Measurements from ENCODE around the gene ATP9A.

DNA sequence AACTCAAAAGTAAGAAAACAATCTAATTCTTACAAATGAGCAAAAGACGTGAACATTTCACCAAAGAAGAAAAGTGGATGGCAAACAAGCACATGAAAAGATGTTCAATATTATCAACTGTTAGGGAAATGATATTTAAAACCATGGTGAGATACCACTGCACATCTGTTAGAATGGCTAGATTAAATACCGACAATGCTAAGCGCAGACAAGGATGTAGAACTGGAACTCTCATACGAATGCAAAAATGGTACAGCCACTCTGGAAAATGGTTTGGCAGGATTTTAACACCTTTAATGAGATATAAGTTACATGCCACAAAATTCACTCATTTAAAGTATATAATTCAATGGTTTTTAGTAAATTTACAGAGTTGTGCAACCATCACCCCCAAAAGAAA is 181.0 kb downstream of the ATP9A start:
- TF ChIP-seq, protein P1, sequence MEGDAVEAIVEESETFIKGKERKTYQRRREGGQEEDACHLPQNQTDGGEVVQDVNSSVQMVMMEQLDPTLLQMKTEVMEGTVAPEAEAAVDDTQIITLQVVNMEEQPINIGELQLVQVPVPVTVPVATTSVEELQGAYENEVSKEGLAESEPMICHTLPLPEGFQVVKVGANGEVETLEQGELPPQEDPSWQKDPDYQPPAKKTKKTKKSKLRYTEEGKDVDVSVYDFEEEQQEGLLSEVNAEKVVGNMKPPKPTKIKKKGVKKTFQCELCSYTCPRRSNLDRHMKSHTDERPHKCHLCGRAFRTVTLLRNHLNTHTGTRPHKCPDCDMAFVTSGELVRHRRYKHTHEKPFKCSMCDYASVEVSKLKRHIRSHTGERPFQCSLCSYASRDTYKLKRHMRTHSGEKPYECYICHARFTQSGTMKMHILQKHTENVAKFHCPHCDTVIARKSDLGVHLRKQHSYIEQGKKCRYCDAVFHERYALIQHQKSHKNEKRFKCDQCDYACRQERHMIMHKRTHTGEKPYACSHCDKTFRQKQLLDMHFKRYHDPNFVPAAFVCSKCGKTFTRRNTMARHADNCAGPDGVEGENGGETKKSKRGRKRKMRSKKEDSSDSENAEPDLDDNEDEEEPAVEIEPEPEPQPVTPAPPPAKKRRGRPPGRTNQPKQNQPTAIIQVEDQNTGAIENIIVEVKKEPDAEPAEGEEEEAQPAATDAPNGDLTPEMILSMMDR (IDR thresholded peaks at IDR 0.05; ENCODE audit: low read depth, low read length) = no peak
- no peak for TF ChIP-seq POLR2A (IDR thresholded peaks at IDR 0.05; ENCODE audit: extremely low read depth, insufficient read length)
- TF ChIP-seq, protein P2, sequence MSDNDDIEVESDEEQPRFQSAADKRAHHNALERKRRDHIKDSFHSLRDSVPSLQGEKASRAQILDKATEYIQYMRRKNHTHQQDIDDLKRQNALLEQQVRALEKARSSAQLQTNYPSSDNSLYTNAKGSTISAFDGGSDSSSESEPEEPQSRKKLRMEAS (IDR thresholded peaks at IDR 0.05; ENCODE audit: low read depth, low read length) = no peak
